ENCODE measurements around the gene SLC25A34. TPM values are rescaled to one million over a fixed set of nuclear protein-coding genes. Genes with fewer than 3 reads are reported as not detected.

The SLC25A34 gene
- total RNA-seq, 1 donor from 2014 or later = 0.73 TPM

DNA sequence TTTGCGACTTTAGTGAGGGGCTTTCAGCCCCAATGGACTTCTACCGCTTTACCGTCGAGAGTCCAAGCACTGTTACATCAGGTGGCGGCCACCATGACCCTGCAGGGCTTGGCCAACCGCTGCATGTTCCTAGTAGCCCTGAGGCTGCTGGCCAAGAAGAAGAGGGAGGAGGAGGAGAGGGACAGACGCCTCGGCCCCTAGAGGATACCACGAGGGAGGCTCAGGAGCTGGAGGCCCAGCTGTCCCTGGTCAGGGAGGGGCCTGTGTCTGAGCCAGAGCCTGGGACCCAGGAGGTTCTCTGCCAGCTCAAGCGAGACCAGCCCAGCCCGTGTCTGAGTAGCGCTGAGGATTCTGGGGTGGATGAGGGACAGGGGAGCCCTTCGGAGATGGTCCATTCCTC is 8.6 kb upstream of the SLC25A34 start:
- Mint-ChIP-seq H3K4me1 (ENCODE audit: low read depth, unreplicated experiment) (peaks cover 1% of the 10 kb centered on the region), H3K27ac (ENCODE audit: unreplicated experiment) (peak overlapping the region; percentile 34), H3K4me3 (ENCODE audit: unreplicated experiment) (no peak overlapping the region), H3K9me3 (ENCODE audit: unreplicated experiment) (no peaks in the 10 kb centered on the region), H3K27me3 (ENCODE audit: low read depth, unreplicated experiment) (no peaks in the 10 kb centered on the region), H3K36me3 (ENCODE audit: low read depth, unreplicated experiment) (peaks cover 23% of the 10 kb centered on the region)
- no peak overlapping the region for H3K4me3 ChIP-seq (ENCODE audit: insufficient read depth, low read depth, low read length)
- H3K79me2 ChIP-seq (ENCODE audit: insufficient read depth, low read length) = no peaks in the 10 kb centered on the region
- H3K4me1 ChIP-seq (ENCODE audit: insufficient read depth, low read length) = no peaks in the 10 kb centered on the region
- DNase-seq (ENCODE audit: low read depth) (no peak), FAIRE-seq (no peak)
- no peak overlapping the region for H3K9ac ChIP-seq (ENCODE audit: low read length)
- H3K36me3 ChIP-seq (ENCODE audit: insufficient read depth, low read length) = no peaks in the 10 kb centered on the region
- H2AFZ ChIP-seq (ENCODE audit: low read depth, low read length) = no peak overlapping the region
- peaks cover 3% of the 10 kb centered on the region for H4K20me1 ChIP-seq (ENCODE audit: insufficient read depth, low read length)
- H3K4me2 ChIP-seq (ENCODE audit: low read length) = no peak overlapping the region
- H3K27me3 ChIP-seq (ENCODE audit: insufficient read depth, low read length) = no peaks in the 10 kb centered on the region
- H3K27ac ChIP-seq (ENCODE audit: low read depth, low read length) = no peak overlapping the region
- TF ChIP-seq, protein P1, sequence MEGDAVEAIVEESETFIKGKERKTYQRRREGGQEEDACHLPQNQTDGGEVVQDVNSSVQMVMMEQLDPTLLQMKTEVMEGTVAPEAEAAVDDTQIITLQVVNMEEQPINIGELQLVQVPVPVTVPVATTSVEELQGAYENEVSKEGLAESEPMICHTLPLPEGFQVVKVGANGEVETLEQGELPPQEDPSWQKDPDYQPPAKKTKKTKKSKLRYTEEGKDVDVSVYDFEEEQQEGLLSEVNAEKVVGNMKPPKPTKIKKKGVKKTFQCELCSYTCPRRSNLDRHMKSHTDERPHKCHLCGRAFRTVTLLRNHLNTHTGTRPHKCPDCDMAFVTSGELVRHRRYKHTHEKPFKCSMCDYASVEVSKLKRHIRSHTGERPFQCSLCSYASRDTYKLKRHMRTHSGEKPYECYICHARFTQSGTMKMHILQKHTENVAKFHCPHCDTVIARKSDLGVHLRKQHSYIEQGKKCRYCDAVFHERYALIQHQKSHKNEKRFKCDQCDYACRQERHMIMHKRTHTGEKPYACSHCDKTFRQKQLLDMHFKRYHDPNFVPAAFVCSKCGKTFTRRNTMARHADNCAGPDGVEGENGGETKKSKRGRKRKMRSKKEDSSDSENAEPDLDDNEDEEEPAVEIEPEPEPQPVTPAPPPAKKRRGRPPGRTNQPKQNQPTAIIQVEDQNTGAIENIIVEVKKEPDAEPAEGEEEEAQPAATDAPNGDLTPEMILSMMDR (IDR thresholded peaks at IDR 0.05; ENCODE audit: insufficient read depth, low read depth, low read length) = no peak
- TF ChIP-seq EZH2 (IDR thresholded peaks at IDR 0.05; ENCODE audit: insufficient read depth, low read length) = no peak
- H3K9me3 ChIP-seq (ENCODE audit: insufficient read depth, low read depth, low read length) = no peaks in the 10 kb centered on the region

GRCh38 chr1:15727866-15728534 is 8.1 kb upstream of the SLC25A34 start:
- Mint-ChIP-seq H3K27me3 (ENCODE audit: low read depth, unreplicated experiment) (no peaks in the 10 kb centered on the region), H3K36me3 (ENCODE audit: low read depth, unreplicated experiment) (peaks cover 22% of the 10 kb centered on the region), H3K9me3 (ENCODE audit: unreplicated experiment) (no peaks in the 10 kb centered on the region), H3K4me3 (ENCODE audit: unreplicated experiment) (no peak overlapping the region), H3K27ac (ENCODE audit: unreplicated experiment) (no peak overlapping the region), H3K4me1 (ENCODE audit: low read depth, unreplicated experiment) (peaks cover 1% of the 10 kb centered on the region)
- Histone ChIP-seq H3K4me1 (ENCODE audit: insufficient read depth, low read length) (no peaks in the 10 kb centered on the region), H3K9me3 (ENCODE audit: insufficient read depth, low read depth, low read length) (no peaks in the 10 kb centered on the region), H4K20me1 (ENCODE audit: insufficient read depth, low read length) (peaks cover 3% of the 10 kb centered on the region), H3K79me2 (ENCODE audit: insufficient read depth, low read length) (no peaks in the 10 kb centered on the region), H3K4me2 (ENCODE audit: low read length) (no peak overlapping the region), H3K9ac (ENCODE audit: low read length) (no peak overlapping the region), H3K27ac (ENCODE audit: low read depth, low read length) (no peak overlapping the region), H3K4me3 (ENCODE audit: insufficient read depth, low read depth, low read length) (no peak overlapping the region), H3K27me3 (ENCODE audit: insufficient read depth, low read length) (no peaks in the 10 kb centered on the region), H2AFZ (ENCODE audit: low read depth, low read length) (no peak overlapping the region), H3K36me3 (ENCODE audit: insufficient read depth, low read length) (no peaks in the 10 kb centered on the region)
- no peak for TF ChIP-seq EZH2 (IDR thresholded peaks at IDR 0.05; ENCODE audit: insufficient read depth, low read length)
- TF ChIP-seq, protein P1 (IDR thresholded peaks at IDR 0.05; ENCODE audit: insufficient read depth, low read depth, low read length) = no peak
- DNase-seq (ENCODE audit: low read depth) (no peak), FAIRE-seq (no peak)

DNA sequence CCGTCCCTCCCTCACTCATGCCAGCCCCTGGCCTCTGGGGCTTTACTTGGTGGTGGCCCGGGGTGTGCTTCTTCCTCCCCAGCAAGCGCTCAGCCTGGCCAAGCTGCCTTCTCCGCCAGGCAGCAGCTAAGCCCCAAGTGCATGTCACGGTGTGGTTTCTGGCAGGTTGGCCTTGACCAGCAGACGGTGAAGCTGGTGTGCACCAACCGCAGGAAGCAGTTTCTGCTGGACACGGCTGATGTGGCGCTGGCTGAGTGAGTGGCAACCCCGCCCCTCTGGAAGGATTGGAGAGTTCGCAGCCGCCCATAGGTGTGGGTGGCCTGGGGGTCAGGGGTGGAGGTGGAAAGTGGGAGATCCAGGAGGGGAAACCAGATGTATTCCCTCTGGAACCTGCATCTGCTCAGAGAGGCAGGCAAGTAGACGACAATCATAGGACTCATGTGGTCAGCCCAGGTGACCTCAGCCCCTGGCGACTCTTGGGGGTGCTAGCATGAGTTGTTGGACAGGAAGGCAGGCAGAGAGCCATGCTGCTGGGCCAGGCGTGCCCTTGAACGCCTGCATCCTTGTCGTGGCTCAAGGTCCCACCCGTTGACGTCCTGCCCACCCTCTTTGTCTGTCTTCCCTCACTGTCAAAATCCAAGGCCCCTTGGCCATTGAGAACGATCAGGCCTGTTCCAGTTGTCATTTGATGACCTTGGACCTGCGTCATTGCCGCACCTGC is 7.0 kb upstream of the SLC25A34 start:
- DNase-seq (ENCODE audit: low read depth) (no peak), FAIRE-seq (no peak)
- no peak overlapping the region for H3K4me3 Mint-ChIP-seq (ENCODE audit: unreplicated experiment)
- no peak overlapping the region for H3K4me2 ChIP-seq (ENCODE audit: low read length)
- H2AFZ ChIP-seq (ENCODE audit: low read depth, low read length) = no peak overlapping the region
- H3K36me3 ChIP-seq (ENCODE audit: insufficient read depth, low read length) = no peaks in the 10 kb centered on the region
- TF ChIP-seq EZH2 (IDR thresholded peaks at IDR 0.05; ENCODE audit: insufficient read depth, low read length) = no peak
- TF ChIP-seq, protein P1 (IDR thresholded peaks at IDR 0.05; ENCODE audit: insufficient read depth, low read depth, low read length) = no peak
- no peaks in the 10 kb centered on the region for H3K79me2 ChIP-seq (ENCODE audit: insufficient read depth, low read length)
- H3K27me3 Mint-ChIP-seq (ENCODE audit: low read depth, unreplicated experiment) = no peaks in the 10 kb centered on the region
- peaks cover 1% of the 10 kb centered on the region for H3K4me1 Mint-ChIP-seq (ENCODE audit: low read depth, unreplicated experiment)
- no peaks in the 10 kb centered on the region for H3K9me3 Mint-ChIP-seq (ENCODE audit: unreplicated experiment)
- H4K20me1 ChIP-seq (ENCODE audit: insufficient read depth, low read length) = peaks cover 3% of the 10 kb centered on the region
- H3K4me3 ChIP-seq (ENCODE audit: insufficient read depth, low read depth, low read length) = no peak overlapping the region
- no peak overlapping the region for H3K27ac ChIP-seq (ENCODE audit: low read depth, low read length)
- no peak overlapping the region for H3K27ac Mint-ChIP-seq (ENCODE audit: unreplicated experiment)
- H3K27me3 ChIP-seq (ENCODE audit: insufficient read depth, low read length) = no peaks in the 10 kb centered on the region
- H3K9me3 ChIP-seq (ENCODE audit: insufficient read depth, low read depth, low read length) = no peaks in the 10 kb centered on the region
- no peak overlapping the region for H3K9ac ChIP-seq (ENCODE audit: low read length)
- H3K4me1 ChIP-seq (ENCODE audit: insufficient read depth, low read length) = no peaks in the 10 kb centered on the region
- peaks cover 23% of the 10 kb centered on the region for H3K36me3 Mint-ChIP-seq (ENCODE audit: low read depth, unreplicated experiment)

All from astrocyte (in vitro differentiated cells and primary cell).